GM21717 (cell line): Measurements from ENCODE around the gene ARSA.
"Not testable (repeated sequence)": the region's sequence is repeated elsewhere in the genome, so short reads cannot be mapped to it uniquely, and the experiment has no call there.

ENCODE experiments used
- ATAC-seq: cut with Tn5 transposase; IDR thresholded peaks from one replicate; pipeline ENCODE4 v1.9.1; 2021; ENCODE audit warnings: mild to moderate bottlenecking, moderate library complexity; ENCODE audit not compliant: unreplicated experiment

Gene ARSA

GRCh38 chr22:50656122-50657070, 28.4 kb upstream of the ARSA start:
- ATAC-seq, result no peak

GRCh38 chr22:50654664-50655063, 26.7 kb upstream of the ARSA start:
- ATAC-seq, result not testable (repeated sequence)

GRCh38 chr22:50653256-50653655, 25.3 kb upstream of the ARSA start:
- no peak for ATAC-seq

- not testable (repeated sequence) for ATAC-seq
These were observed 15.8 kb upstream of the ARSA start for GRCh38 chr22:50643821-50644101.

GRCh38 chr22:50643021-50643820, 15.3 kb upstream of the ARSA start:
- not testable (repeated sequence) for ATAC-seq

DNA sequence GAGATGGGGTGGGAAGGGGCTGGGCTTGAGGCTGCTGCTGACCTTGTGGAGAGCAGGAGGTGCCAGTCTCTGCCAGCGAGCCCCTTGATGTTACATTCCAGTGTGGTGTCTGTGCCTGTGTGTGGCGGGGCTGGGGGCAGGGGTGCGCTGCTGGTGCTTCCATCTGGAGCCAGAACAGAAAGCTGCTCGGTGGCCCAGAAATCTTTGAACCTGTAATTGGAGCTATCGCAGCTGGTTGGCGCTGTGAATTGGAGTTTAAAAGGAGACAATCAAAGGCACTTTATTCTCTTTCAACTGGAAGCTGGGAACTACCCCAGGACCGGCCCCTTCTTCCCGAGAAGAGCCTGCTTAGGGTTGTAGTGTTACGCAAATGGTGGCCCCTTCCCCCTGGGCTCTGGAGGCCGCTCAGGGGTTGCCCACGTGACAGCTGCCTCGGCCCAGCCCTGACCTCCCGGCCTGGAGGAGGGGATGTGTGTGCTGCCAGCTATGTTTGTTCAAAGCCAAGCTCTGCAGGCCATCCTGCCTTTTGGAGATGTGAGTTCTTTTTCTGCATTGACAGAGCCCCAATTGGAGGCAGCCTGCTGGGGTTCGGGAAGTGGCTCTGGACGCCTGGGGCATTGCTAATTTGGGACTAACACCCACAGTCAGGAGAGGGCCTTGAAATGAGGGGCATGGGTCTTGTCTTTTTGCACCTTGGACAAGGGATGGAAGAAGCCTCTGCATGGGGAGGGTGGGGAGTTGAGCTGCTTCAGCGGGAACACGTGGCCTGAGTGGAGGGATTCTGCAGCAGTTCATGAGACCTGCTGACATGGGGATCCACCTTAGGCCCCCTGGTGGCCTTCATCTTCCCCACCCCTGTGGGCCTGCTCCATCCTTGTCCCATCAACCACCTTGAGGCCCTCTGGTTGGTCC, 14.0 kb upstream of the ARSA start:
- ATAC-seq, result no peak

DNA sequence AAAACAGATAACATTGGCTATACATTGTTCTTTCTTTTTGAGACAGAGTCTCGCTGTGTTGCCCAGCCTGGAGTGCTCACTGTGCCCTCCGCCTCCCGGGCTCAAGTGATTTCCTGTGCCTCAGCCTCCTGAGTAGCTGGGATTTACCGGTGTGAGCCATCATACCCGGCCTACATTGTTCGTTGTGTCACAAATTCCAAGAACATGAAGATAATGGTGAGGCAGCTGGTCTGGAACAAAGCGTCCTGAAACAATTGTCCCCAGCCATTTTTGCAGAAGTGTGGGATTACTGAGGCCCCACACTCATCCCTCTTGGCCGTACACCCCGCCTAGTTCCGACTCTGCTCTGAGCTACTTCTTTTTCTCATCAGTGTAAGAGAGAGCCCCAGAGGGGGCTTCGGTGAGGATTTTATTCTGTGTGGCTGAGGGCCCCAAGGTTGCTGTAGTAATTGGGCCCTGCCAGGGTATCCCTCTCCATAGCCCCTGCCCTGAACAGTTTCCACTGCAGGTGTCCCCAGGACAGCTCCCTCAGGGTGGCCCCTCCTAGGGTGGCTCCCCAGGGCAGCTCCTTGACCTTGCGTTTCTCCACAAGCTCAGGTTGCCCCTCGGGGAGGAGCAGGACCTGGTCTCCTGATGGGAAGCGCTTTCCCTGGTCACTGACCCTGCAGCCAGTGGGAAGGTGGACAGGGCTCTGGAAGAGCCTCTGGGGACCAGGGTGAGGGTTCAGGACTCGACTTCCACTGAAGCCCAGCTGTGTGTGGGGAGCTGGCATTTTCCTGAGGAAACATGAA, 13.1 kb upstream of the ARSA start:
- no peak for ATAC-seq

- ATAC-seq, result not testable (repeated sequence)
These were observed 12.3 kb upstream of the ARSA start for GRCh38 chr22:50640296-50640695.

DNA sequence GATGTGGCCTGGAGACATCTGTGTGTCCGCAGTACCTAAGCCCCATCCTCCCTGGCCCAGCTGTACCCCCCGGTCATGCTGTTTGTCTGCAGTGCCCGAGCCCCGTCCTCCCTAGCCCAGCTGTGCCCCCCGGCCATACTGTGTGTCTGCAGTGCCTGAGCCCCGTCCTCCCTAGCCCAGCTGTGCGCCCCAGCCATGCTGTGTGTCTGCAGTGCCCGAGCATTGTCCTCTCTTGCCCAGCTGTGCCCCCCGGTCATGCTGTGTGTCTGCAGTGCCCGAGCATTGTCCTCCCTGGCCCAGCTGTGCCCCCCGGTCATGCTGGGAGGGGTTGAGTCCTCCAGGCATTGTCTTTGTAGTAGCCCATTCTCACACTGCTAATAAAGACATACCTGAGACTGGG, 7.6 kb upstream of the ARSA start:
- ATAC-seq, result no peak

GRCh38 chr22:50633771-50634170, 5.8 kb upstream of the ARSA start:
- ATAC-seq, result no peak

DNA sequence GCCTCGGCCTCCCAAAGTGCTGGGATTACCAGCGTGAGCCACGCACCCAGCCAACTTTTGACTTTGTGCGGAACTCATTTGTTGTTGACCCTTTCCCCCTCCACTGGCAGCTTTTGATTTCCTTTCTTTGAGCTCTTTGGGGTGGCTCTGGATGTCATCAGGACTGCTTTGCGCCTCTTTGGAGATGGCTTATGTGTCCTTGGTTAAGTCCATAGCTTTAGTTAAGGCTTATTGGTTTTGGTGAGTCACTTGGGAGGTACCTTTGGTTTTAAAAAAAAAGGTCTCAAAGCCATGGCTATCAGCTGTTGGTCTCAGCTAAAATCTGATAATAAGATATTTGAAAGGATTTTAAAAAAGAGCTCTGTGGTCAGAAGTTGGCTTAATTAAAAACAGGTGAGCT, 5.1 kb upstream of the ARSA start:
- ATAC-seq, result no peak

GRCh38 chr22:50630376-50630775, 2.4 kb upstream of the ARSA start:
- no peak for ATAC-seq

- no peak for ATAC-seq
These were observed 687 bp upstream of the ARSA start for GRCh38 chr22:50628543-50629134.

GRCh38 chr22:50626850-50627641, 906 bp downstream of the ARSA start:
- no peak for ATAC-seq

DNA sequence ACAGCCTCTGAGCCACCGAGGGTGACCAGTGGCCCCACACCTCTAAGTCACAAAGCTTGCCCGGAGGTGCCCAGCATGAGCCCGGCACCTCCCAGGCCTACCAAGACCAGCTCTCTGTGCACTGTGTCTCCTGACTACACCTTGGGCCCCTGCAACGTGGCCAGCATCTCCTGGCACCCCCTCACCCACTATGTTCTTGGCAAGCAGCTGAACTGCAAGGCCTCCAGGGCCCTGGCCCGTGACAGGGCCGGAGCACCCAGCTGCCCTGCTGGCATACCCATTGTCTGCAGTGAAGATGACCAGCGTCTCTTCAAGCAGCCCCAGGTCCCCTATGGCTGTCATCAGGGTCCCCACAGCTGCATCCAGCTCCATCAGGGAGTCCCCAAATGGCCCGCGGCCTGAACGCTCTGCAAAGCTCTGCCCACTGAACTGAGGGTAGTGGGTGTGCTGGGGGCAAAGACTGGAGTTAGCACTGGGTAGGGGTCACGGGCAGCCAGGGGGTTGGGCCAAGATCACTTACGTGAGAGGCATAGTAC, 1.6 kb downstream of the ARSA start:
- ATAC-seq, result no peak

DNA sequence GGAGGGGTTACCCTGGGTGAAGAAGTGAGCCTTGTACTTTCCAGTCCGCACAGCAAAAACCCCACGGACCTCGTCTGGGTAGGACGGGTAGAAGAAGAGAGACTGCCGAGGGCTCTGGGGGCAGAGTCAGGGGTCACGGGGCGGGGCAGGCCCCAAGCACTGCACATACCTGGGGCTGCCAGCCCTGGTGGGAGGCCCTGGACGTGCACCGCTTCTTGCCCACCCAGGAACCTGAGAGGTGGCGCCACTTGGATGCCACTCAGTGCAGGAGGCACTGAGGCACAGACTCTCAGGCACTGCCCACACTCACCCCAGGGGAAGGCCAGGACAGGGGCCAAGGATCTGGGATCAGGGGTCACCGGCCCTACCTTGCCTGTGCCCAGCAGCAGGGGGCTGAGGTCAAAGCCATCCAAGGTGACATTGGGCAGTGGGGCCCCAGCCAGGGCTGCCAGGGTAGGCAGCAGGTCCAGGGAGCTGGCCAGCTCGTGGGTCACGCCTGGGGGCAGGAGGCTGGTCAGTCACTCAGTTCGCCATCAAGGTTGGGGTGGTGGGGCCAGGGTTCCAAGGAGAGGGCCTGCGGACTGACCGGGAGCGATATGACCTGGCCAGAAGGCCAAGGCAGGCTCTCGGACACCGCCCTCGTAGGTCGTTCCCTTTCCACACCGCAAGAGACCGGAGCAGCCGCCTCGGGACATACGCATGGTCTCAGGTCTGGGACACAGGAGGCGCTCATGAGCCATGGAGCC, 2.2 kb downstream of the ARSA start:
- ATAC-seq, result no peak

- no peak for ATAC-seq
These were observed 2.8 kb downstream of the ARSA start for GRCh38 chr22:50625131-50625567.
